ENCODE measurements around the gene UBE2R2.
"Not testable (repeated sequence)": the region's sequence is repeated elsewhere in the genome, so short reads cannot be mapped to it uniquely, and the experiment has no call there.

Gene UBE2R2

DNA sequence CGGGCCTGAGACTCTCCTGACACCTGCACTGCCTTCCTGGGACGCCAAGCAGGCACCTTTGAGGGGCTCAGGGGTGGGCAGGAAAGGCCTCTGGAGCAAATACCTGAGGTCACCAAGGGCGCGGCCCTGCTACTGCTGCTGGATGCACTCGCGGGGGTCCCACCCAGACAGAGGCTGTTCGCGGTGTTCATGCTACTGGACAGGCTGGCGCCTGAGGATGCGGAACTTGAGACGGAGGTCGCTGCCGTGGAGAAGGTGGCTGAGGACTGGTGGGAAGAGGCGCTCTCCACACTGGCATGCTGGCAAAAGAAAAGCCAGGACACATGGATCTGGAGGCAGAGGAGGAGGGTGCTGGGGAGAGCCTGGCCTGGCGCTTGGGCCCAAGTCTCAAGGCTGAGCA lies 110.7 kb downstream of the UBE2R2 start:
- no peak for DNase-seq (ENCODE audit: low spot score)

DNA sequence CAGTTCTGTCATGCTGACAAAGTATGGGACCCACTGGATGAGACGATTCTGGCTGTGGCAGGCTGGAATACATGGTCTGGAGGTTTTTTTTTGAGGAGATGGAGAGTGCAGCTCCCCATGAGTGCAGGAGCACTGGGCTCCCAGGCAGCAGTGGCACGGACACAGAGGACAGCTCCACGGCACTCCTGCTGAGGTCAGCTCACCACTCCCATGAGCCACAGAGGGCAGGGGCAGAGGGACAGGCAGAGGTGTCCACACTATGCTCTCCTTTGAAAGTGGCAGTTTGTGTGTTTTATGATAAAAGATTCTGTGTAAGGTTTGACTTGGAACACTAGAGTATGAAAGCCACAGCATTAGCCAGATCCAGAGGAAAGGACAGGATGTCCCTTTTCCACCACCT lies 114.4 kb downstream of the UBE2R2 start:
- DNase-seq (ENCODE audit: low spot score) = no peak

DNA sequence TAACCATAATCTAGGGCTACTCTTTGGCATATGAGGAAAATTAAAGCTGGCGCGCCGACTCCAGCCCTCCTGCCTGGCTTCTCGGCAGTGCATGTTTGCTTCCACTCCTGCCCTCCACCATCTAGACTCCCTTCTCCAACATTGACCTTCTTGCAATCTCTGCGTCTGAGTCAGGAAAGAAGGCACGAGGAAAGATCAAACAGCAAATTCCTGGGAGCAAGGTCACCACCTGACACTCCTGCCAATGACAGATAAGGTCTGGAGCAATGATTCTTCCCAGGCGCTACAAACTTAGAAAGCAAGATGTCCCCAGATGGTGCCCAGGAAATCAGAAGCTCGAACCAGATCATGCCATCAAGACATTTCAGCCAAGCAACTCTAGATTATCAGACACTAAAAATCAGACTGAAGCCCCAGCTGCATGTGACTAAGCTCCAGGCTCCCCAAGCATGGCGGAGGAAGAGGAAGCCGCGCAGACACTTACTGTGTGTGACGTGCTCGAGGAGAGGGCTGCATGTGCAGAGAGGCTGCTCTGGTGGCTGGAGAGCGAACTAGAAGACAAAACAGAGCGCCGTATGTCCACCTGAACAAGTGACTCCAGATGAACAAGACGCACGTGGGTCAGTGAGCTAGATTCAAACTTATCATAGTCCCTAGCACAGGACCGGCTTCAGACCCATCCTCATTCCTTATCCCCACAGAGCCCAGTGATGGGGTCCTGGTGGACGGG lies 115.3 kb downstream of the UBE2R2 start:
- no peak for DNase-seq (ENCODE audit: low spot score)

GRCh38 chr9:33934188-33934878 lies 117.4 kb downstream of the UBE2R2 start:
- DNase-seq (ENCODE audit: low spot score) = no peak

DNA sequence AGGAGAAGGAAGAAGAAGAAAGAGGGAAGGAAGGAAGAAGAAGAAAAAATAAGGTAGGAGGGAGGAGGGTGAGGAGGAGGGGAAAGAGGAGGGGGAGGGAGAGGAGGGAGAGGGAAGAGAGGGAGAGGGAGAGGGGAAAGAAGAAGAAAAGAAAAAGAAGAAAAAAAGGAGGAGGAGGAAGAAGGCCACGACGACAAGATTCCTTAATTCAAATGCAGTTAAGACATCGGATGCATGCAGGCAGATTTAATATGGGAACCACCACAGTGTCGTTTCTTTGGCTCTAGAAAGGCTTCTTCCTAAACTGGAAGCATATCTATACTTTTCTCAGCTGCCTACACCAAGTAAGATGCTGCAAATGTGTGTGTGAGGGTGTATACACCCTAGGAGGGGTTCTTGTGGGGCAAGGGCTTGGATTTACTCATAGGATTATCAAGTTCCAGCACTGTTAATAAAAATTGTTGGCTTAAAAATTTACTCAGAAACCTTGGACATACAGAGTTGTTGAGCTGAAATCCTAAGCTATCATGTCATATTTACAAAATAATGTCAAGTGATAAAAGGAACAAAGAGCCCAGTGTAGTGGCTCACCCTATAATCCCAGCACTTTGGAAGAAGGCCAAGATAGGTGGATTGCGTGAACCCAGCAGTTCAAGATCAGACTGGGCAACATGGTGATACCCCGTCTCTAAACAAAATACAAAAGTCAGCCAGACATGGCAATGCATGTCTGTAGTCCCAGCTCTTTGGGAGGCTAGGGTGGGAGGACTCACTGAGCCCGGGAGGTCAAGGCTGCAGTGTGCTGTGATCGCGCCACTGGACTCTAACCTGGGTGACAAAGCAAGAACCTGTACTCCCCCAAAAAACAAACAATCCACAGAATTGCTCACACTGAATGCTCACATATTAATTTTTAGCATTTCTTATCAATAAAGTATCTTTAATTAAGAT lies 123.2 kb downstream of the UBE2R2 start:
- peak; percentile 65 for DNase-seq (ENCODE audit: low spot score)

GRCh38 chr9:33942471-33943083 lies 125.6 kb downstream of the UBE2R2 start:
- DNase-seq (ENCODE audit: low spot score) = no peak

DNA sequence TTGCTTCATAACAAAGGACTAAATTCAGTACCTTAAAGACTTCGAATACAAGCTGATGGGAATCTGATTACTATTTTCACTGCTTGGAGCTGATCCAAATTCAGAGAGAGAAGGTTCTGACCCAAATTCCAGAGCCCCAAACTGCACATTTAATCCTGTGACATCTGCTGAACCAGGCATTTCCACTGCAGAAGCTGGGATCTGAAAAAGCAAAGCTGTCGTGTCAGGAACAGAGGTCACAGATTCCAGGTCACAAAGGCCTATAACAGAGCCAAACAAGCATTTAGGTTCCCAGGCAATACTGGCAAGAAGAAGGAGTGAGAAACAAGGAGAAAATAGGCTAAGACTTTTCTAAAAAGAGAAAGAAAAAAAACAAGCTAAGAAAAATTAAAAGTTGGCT lies 126.4 kb downstream of the UBE2R2 start:
- no peak for DNase-seq (ENCODE audit: low spot score)

DNA sequence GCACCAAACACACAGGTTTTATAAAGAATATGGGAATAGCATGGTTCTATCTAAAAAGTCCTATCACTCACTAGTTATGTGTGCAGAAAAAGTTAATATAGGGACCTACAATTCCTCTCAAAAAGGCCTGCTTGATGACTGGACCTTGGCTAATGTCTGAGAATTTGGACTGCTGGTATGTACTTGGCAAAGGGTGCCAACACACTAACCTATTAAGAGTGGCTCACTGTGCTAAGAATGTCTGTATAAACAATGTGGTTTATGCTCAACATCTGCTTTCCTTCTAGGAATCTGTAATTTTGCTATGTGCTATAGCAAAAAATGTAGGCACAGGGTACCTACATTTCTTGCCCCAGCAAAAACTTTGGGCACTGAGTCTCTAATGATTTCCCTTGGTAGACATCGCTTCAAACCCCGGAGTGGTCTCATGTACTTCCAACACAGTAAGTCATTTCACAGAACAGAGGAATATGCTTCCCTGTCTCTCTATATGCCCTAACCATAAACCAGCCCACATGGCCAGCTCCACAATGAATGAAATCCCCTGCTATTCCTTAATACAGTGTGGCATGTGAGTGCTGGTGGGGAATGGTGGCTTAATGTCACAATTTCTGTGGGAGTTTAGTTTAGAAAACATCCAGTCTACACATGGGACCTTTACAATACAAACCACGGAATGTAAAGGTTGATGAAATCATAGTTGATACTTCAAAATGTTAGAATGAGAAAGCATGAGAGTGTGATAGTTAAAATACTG lies 130.0 kb downstream of the UBE2R2 start:
- DNase-seq (ENCODE audit: low spot score) = no peak

GRCh38 chr9:33950371-33950770 lies 133.4 kb downstream of the UBE2R2 start:
- DNase-seq (ENCODE audit: low spot score) = no peak

- no peak for DNase-seq (ENCODE audit: low spot score)
Observed at GRCh38 chr9:33952066-33952465, 135.1 kb downstream of the UBE2R2 start.

DNA sequence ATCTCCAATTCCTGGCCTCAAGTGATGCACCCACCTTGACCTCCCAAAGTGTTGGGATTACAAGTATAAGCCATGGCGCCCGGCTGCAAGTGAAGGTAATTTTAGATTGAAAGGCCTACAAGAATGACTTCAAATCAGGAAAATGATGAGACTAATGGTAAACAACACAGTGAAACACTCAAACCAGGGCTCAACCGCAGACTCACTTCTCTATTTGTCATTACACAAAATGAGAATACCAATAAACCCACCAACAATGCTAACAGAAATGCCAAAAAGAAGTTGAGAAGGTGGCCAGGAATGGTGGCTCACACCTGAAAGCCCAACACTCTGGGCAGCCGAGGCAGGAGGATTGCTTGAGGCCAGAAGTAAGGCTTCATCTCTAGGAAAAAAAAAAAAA lies 139.6 kb downstream of the UBE2R2 start:
- no peak for DNase-seq (ENCODE audit: low spot score)

- DNase-seq (ENCODE audit: low spot score) = no peak
Observed at GRCh38 chr9:33959725-33960124, 142.8 kb downstream of the UBE2R2 start.

GRCh38 chr9:33962468-33962867 lies 145.5 kb downstream of the UBE2R2 start:
- not testable (repeated sequence) for DNase-seq (ENCODE audit: low spot score)

- DNase-seq (ENCODE audit: low spot score) = no peak
Observed at GRCh38 chr9:33964086-33964768, 147.3 kb downstream of the UBE2R2 start.

Data from LoVo (cell line).